GM12878 (cell line): ENCODE measurements around the gene SARM1.

Source experiments
- POLR2A ChIP-seq: IDR thresholded peaks from 2 replicates; pipeline ENCODE4 v1.6.1; 2011; ENCODE audit warnings: low read depth, mild to moderate bottlenecking, low read length
- RFX5 ChIP-seq: IDR thresholded peaks from 2 replicates; pipeline ENCODE4 v1.6.1; 2011; ENCODE audit warnings: low read depth, low read length, improper control_type of control experiment

GRCh38 chr17:28326114-28326513 is 45.4 kb upstream of the SARM1 start:
- no peak for TF ChIP-seq RFX5
- TF ChIP-seq POLR2A: no peak
